Placental epithelial cell (primary cell): ENCODE results near the gene TICRR. TPM values are rescaled to one million over a fixed set of nuclear protein-coding genes. Genes with fewer than 3 reads are reported as not detected.

ENCODE experiments used
- total RNA-seq: library from RNA; depleted of rRNA; stranded (reverse); fragments of >200 nt; gene quantifications from 2 replicates; pipeline ENCODE4 v1.2.3, GENCODE V29; 2012

The TICRR gene
- total RNA-seq: 2.2 and 2.7 TPM in 2 replicates

GRCh38 chr15:89575146-89575655 is at the start of gene TICRR:
Gene TICRR, plus strand, starts transcription at chr15:89575469. Its CDS starts 118 bp downstream, at chr15:89575587.

GRCh38 chr15:89654847-89655805 is 79.9 kb downstream of the TICRR start, which contains the start of gene KIF7:
Gene KIF7, minus strand, starts transcription at chr15:89655467. Its CDS starts 2,537 bp downstream, at chr15:89652930.

Other genes with a start within 250 kb of the TICRR start
- gene POLG, start 240.6 kb upstream of the TICRR start, total RNA-seq: 64.0 and 84.3 TPM in 2 replicates
- 0.11 and 2.4 TPM in 2 replicates for gene RHCG, start 78.9 kb upstream of the TICRR start, total RNA-seq
- gene KIF7, start 80.0 kb downstream of the TICRR start, total RNA-seq: 8.4 and 8.6 TPM in 2 replicates
- gene PLIN1, start 103.9 kb downstream of the TICRR start, total RNA-seq: 0.33 and 0.39 TPM in 2 replicates
- 3.5 and 4.7 TPM in 2 replicates for gene PEX11A, start 115.3 kb downstream of the TICRR start, total RNA-seq
- 0.11 and 0.39 TPM in 2 replicates for gene WDR93, start 115.3 kb downstream of the TICRR start, total RNA-seq
- gene MESP1, start 175.8 kb downstream of the TICRR start, total RNA-seq: 0.39 TPM in 1 of 2 replicates, not detected in the other
- gene MESP2, start 200.9 kb downstream of the TICRR start, total RNA-seq: 0.39 and 0.54 TPM in 2 replicates
- 4.3 and 32.2 TPM in 2 replicates for gene ANPEP, start 239.4 kb downstream of the TICRR start, total RNA-seq